Smooth muscle cell (in vitro differentiated cells): ENCODE measurements around the gene USPL1. TPM values are rescaled to one million over a fixed set of nuclear protein-coding genes. Genes with fewer than 3 reads are reported as not detected.

Source experiments
- DNase-seq: peaks from one replicate; lab custom pipeline; 2025; ENCODE audit not compliant: unreplicated experiment; lab: John Stamatoyannopoulos, UW
- H2AFZ ChIP-seq: fragments of 200-600 bp; sonication (generic); 2 replicates; pipeline ENCODE4 v1.6.0; 2016; ENCODE audit warnings: antibody characterized with exemption, low read depth, mild to moderate bottlenecking
- H3F3A ChIP-seq: fragments of 200-600 bp; sonication (generic); 2 replicates; pipeline ENCODE4 v1.6.0; 2017; ENCODE audit warnings: antibody characterized with exemption, low read depth
- H3K27ac ChIP-seq: fragments of 200-600 bp; sonication (generic); 2 replicates; pipeline ENCODE4 v1.5.1; 2016; ENCODE audit warnings: low read depth, mild to moderate bottlenecking
- H3K27me3 ChIP-seq: fragments of 200-600 bp; sonication (generic); 2 replicates; pipeline ENCODE4 v1.6.1; 2016; ENCODE audit warnings: low read depth, mild to moderate bottlenecking
- H3K36me3 ChIP-seq: fragments of 200-600 bp; sonication (generic); 2 replicates; pipeline ENCODE4 v1.5.1; 2016; ENCODE audit warnings: low read depth
- H3K4me1 ChIP-seq: fragments of 200-600 bp; sonication (generic); 2 replicates; pipeline ENCODE4 v1.5.1; 2016; ENCODE audit warnings: low read depth
- H3K4me2 ChIP-seq: fragments of 200-600 bp; sonication (generic); 2 replicates; pipeline ENCODE4 v1.6.0; 2016; ENCODE audit warnings: mild to moderate bottlenecking
- H3K4me3 ChIP-seq: fragments of 200-600 bp; sonication (generic); 2 replicates; pipeline ENCODE4 v1.5.1; 2016; ENCODE audit warnings: mild to moderate bottlenecking
- H3K79me2 ChIP-seq: fragments of 200-600 bp; sonication (generic); 2 replicates; pipeline ENCODE4 v1.6.0; 2016; ENCODE audit warnings: low read depth, mild to moderate bottlenecking
- H3K9ac ChIP-seq: fragments of 200-600 bp; sonication (generic); 2 replicates; pipeline ENCODE4 v1.6.0; 2016; ENCODE audit warnings: low read depth
- H3K9me3 ChIP-seq: fragments of 200-600 bp; sonication (generic); replicated peaks from 2 replicates; pipeline ENCODE4 v1.5.1; 2016; ENCODE audit warnings: low read depth
- H4K20me1 ChIP-seq: fragments of 200-600 bp; sonication (generic); 2 replicates; pipeline ENCODE4 v1.6.0; 2016; ENCODE audit warnings: low read depth
- WGBS: methylation state at CpG from one replicate; pipeline ENCODE4 v1.1.7; 2016; ENCODE audit warnings: low lambda C conversion rate; 5-methylcytosine and 5-hydroxymethylcytosine counted together
- polyA plus RNA-seq: library from polyadenylated mRNA; unstranded; fragments of >200 nt; fragmentation: Nextera tagmentation; extraction: Ambion mirVana; gene quantifications from 2 replicates; pipeline ENCODE4 v1.2.1, GENCODE V29; 2016
- total RNA-seq: library from RNA; depleted of rRNA; stranded (reverse); fragments of >200 nt; gene quantifications from 2 replicates; pipeline ENCODE4 v1.2.3, GENCODE V29; 2014
- TF ChIP-seq, protein P1 (sequence below): fragments of 200-600 bp; sonication (generic); IDR thresholded peaks from 2 replicates; pipeline ENCODE4 v1.5.1; 2017; ENCODE audit warnings: borderline replicate concordance, mild to moderate bottlenecking, antibody characterized with exemption; ENCODE audit not compliant: insufficient read depth, poor library complexity, severe bottlenecking

Gene USPL1
- total and polyA plus RNA-seq, 2 experiments from 2014 or later: 12.3 to 33.3 TPM

DNA sequence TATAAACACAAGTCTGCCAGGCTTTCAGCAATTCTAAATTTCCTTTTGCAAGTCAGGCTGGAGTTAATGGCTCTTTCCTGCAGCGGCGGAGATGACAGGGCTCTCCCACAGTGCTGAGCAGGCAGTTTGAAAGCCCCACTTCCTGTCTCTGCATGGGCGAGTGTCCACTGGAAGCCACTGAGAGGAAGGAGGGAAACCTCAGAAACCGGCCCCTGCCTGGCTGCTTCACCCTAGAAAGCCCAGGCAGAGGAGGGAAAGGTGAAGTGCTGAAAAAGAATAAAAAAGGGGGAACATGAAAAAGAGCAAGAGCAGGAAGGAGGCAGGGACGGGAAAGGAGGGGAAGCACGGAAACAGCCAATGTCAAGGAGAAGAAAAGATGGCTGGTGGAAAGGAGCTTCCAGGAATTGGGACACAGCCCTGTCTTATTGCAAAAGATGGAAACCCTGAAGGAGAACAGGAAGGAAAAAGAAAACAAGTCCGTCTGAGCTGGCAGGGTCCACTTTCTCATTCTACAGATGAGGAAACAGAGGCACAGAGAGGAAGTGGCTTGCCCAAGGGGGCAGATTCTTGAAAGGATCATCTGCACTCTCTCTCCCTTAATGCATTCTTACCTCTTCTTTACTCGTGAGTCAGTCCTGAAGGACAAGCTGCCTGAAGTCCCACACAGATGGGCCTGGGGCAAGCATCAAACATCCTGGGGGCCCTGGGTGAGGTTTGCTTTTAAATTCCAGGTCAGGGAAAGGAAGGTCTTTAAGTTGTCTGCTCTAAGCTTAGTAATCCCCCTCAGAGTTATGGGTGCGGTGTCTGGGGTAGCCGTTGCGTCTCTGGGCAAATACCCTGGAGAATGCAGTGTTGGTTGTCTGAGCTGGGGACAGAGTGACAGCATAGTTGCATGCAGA, 78.8 kb downstream of the USPL1 start:
- H2AFZ ChIP-seq: peak overlapping the region; percentile 87
- no peaks in the 10 kb centered on the region for H3K27me3 ChIP-seq
- no peak for DNase-seq
- no peak overlapping the region for H3K9ac ChIP-seq
- H3K4me1 ChIP-seq: peaks cover 8% of the 10 kb centered on the region
- no peaks in the 10 kb centered on the region for H3K79me2 ChIP-seq
- 24% methylated on average over 11 of the region's 11 CpGs for WGBS
- peaks cover 7% of the 10 kb centered on the region for H3F3A ChIP-seq
- H3K27ac ChIP-seq: peak overlapping the region; percentile 8
- H3K36me3 ChIP-seq: no peaks in the 10 kb centered on the region
- H4K20me1 ChIP-seq: no peaks in the 10 kb centered on the region
- no peak overlapping the region for H3K4me3 ChIP-seq
- no peaks in the 10 kb centered on the region for H3K9me3 ChIP-seq
- TF ChIP-seq, protein P1, sequence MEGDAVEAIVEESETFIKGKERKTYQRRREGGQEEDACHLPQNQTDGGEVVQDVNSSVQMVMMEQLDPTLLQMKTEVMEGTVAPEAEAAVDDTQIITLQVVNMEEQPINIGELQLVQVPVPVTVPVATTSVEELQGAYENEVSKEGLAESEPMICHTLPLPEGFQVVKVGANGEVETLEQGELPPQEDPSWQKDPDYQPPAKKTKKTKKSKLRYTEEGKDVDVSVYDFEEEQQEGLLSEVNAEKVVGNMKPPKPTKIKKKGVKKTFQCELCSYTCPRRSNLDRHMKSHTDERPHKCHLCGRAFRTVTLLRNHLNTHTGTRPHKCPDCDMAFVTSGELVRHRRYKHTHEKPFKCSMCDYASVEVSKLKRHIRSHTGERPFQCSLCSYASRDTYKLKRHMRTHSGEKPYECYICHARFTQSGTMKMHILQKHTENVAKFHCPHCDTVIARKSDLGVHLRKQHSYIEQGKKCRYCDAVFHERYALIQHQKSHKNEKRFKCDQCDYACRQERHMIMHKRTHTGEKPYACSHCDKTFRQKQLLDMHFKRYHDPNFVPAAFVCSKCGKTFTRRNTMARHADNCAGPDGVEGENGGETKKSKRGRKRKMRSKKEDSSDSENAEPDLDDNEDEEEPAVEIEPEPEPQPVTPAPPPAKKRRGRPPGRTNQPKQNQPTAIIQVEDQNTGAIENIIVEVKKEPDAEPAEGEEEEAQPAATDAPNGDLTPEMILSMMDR: no peak
- H3K4me2 ChIP-seq: peak overlapping the region; percentile 71

DNA sequence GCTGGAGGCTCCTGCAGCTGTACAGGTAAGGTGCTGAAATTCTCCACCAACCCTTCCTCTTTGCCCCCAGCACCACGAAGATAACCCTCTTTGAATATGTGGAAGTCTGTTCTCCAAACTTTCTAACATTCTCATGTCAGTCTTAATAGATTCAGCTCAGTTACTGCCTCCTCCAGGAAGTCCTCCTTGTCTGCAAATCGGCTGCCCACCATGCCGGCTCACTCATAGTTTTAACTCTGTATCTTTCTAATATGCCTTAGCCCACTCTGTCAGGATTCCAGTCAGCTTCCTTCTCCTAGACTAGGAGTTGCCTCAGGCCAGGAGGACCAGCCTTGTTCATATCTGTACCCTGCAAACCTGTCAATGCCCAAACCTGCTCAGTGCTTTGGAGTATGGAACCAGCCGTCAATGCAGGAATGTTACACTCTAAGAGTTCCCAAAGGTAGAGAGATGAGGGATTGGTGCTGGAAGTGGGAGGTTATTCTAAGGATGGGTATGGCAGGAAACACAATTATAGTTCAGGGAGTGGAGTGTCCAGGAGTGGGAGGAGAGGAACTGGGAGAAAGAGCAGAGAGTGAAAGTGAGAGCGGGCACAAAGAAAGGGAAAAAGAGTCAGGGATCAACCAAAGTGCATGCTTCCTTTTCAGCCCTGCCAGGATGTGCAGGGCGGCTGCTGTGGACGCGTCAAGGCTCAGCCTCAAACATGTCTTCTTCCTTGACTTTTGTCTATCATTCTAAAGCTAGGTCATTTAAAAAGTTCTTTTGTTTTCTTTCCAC, 79.6 kb downstream of the USPL1 start:
- no peak for DNase-seq
- Histone ChIP-seq H3K4me2 (no peak overlapping the region), H3K4me3 (no peak overlapping the region), H4K20me1 (no peaks in the 10 kb centered on the region), H3K79me2 (no peaks in the 10 kb centered on the region), H3K36me3 (no peaks in the 10 kb centered on the region), H3K27ac (no peak overlapping the region), H3K27me3 (no peaks in the 10 kb centered on the region), H3K4me1 (peaks cover 8% of the 10 kb centered on the region), H3F3A (peaks cover 7% of the 10 kb centered on the region), H2AFZ (no peak overlapping the region), H3K9ac (no peak overlapping the region), H3K9me3 (no peaks in the 10 kb centered on the region)
- TF ChIP-seq, protein P1: no peak
- 88% methylated on average over 8 of the region's 8 CpGs for WGBS

DNA sequence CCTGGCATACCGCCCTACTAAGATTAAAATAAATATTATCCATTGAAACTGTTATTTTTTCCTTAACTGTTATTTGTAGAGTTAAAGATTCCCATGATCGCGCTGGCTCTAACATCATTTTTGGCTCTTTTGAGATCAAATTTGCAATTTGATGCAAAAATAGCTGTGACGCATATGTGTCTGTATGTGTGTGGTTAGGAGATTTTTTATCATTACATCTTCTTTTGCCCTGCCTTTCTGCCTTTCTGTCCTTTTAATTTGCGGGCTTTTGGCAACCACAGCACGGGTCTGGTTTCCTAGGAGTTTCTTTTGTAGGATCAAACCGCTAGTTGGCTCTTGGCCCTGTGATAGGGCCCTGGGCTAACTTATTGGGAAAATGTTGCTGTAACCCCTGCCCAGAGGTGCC, 80.3 kb downstream of the USPL1 start:
- no peak overlapping the region for H3K27ac ChIP-seq
- H3K27me3 ChIP-seq: no peaks in the 10 kb centered on the region
- H3K9ac ChIP-seq: no peak overlapping the region
- no peaks in the 10 kb centered on the region for H3K9me3 ChIP-seq
- WGBS: 90% methylated on average over 7 of the region's 7 CpGs
- H3K4me3 ChIP-seq: no peak overlapping the region
- no peak overlapping the region for H2AFZ ChIP-seq
- peaks cover 7% of the 10 kb centered on the region for H3F3A ChIP-seq
- H3K4me2 ChIP-seq: no peak overlapping the region
- DNase-seq: no peak
- H3K36me3 ChIP-seq: no peaks in the 10 kb centered on the region
- H3K79me2 ChIP-seq: no peaks in the 10 kb centered on the region
- TF ChIP-seq, protein P1: no peak
- H4K20me1 ChIP-seq: no peaks in the 10 kb centered on the region
- peaks cover 8% of the 10 kb centered on the region for H3K4me1 ChIP-seq
